GM23338 (cell line): ENCODE measurements around the gene LMNTD2. TPM values are rescaled to one million over a fixed set of nuclear protein-coding genes. Genes with fewer than 3 reads are reported as not detected.

Experiments used
- ATAC-seq: fragments of 200-7000 bp; cut with Tn5 transposase; 3 replicates; pipeline ENCODE4 v1.9.1; 2020
- DNase-seq: peaks from one replicate; pipeline ENCODE4 v3.0.0-alpha.2; 2015; ENCODE audit warnings: low spot score
- H2AFZ ChIP-seq: fragments of 200-600 bp; sonication (generic); 2 replicates; pipeline ENCODE4 v1.8.0; 2016; ENCODE audit warnings: antibody characterized with exemption, mild to moderate bottlenecking, moderate library complexity
- H3F3A ChIP-seq: fragments of 200-600 bp; sonication (generic); replicated peaks from 2 replicates; pipeline ENCODE4 v1.8.0; 2017; ENCODE audit warnings: antibody characterized with exemption, mixed run types, low read depth
- H3K27ac ChIP-seq: fragments of 200-600 bp; sonication (generic); 2 replicates; pipeline ENCODE4 v1.6.1; 2016; ENCODE audit warnings: low read depth
- H3K27me3 ChIP-seq: fragments of 200-600 bp; sonication (generic); 2 replicates; pipeline ENCODE4 v1.8.0; 2016; ENCODE audit warnings: mild to moderate bottlenecking, mixed run types, moderate library complexity; ENCODE audit not compliant: insufficient read depth
- H3K36me3 ChIP-seq: fragments of 200-600 bp; sonication (generic); 2 replicates; pipeline ENCODE4 v1.8.0; 2016; ENCODE audit warnings: mild to moderate bottlenecking; ENCODE audit not compliant: insufficient read depth
- H3K4me1 ChIP-seq: fragments of 200-600 bp; sonication (generic); 2 replicates; pipeline ENCODE4 v1.8.0; 2016; ENCODE audit warnings: mild to moderate bottlenecking, moderate library complexity; ENCODE audit not compliant: insufficient read depth
- H3K4me2 ChIP-seq: fragments of 200-600 bp; sonication (generic); 2 replicates; pipeline ENCODE4 v1.7.1; 2017; ENCODE audit warnings: mixed run types
- H3K4me3 ChIP-seq: fragments of 200-600 bp; sonication (generic); 2 replicates; pipeline ENCODE4 v1.6.1; 2016; ENCODE audit warnings: mixed run types
- H3K79me2 ChIP-seq: fragments of 200-600 bp; sonication (generic); replicated peaks from 2 replicates; pipeline ENCODE4 v1.8.0; 2017; ENCODE audit warnings: mild to moderate bottlenecking; ENCODE audit not compliant: insufficient read depth
- H3K9me2 ChIP-seq: fragments of 200-600 bp; sonication (generic); 2 replicates; pipeline ENCODE4 v1.8.0; 2017; ENCODE audit not compliant: insufficient read depth
- H4K20me1 ChIP-seq: fragments of 200-600 bp; sonication (generic); replicated peaks from 2 replicates; pipeline ENCODE4 v1.8.0; 2017; ENCODE audit warnings: mild to moderate bottlenecking; ENCODE audit not compliant: insufficient read depth
- H3K27ac Mint-ChIP-seq: 2 replicates; pipeline ENCODE4 v1.8.0; 2020; ENCODE audit warnings: inconsistent platforms, mild to moderate bottlenecking, moderate library complexity, mixed read lengths
- H3K27me3 Mint-ChIP-seq: 3 replicates; pipeline ENCODE4 v1.8.0; 2022; ENCODE audit warnings: low read depth, mild to moderate bottlenecking, moderate library complexity, mixed read lengths, inconsistent platforms; ENCODE audit not compliant: insufficient read depth, poor library complexity
- H3K36me3 Mint-ChIP-seq: 3 replicates; pipeline ENCODE4 v1.8.0; 2021; ENCODE audit warnings: low read depth, mild to moderate bottlenecking, inconsistent platforms, moderate library complexity, mixed read lengths
- H3K4me1 Mint-ChIP-seq: 3 replicates; pipeline ENCODE4 v1.8.0; 2020; ENCODE audit warnings: mild to moderate bottlenecking, inconsistent platforms, mixed read lengths
- H3K4me3 Mint-ChIP-seq: 3 replicates; pipeline ENCODE4 v1.8.0; 2021; ENCODE audit warnings: moderate library complexity, mild to moderate bottlenecking, inconsistent platforms, mixed read lengths
- H3K9me3 Mint-ChIP-seq: 3 replicates; pipeline ENCODE4 v1.8.0; 2020; ENCODE audit warnings: moderate library complexity, mild to moderate bottlenecking, inconsistent platforms, mixed read lengths
- CREB1 ChIP-seq: fragments of 250-450 bp; sonication (Bioruptor Pico); IDR thresholded peaks from 2 replicates; pipeline ENCODE4 v1.5.0; 2020; ENCODE audit warnings: low read depth, mild to moderate bottlenecking, moderate library complexity
- EZH2 ChIP-seq: fragments of 200-600 bp; sonication (generic); IDR thresholded peaks from one replicate; pipeline ENCODE4 v1.8.0; 2017; ENCODE audit warnings: antibody characterized with exemption, mild to moderate bottlenecking, low read depth; ENCODE audit not compliant: unreplicated experiment
- EZH2phosphoT487 ChIP-seq: fragments of 200-600 bp; sonication (generic); IDR thresholded peaks from one replicate; pipeline ENCODE4 v1.8.1; 2018; ENCODE audit warnings: antibody characterized with exemption; ENCODE audit not compliant: unreplicated experiment
- JUNB ChIP-seq: IDR thresholded peaks from one replicate; pipeline ENCODE4 v1.6.1; 2016; ENCODE audit warnings: antibody characterized with exemption; ENCODE audit not compliant: unreplicated experiment
- NANOG ChIP-seq: IDR thresholded peaks from 2 replicates; pipeline ENCODE4 v1.6.1; 2016; ENCODE audit warnings: antibody characterized with exemption, borderline replicate concordance
- POLR2AphosphoS5 ChIP-seq: IDR thresholded peaks from 2 replicates; pipeline ENCODE4 v1.6.1; 2016; ENCODE audit warnings: antibody characterized with exemption, low read depth
- STAT1 ChIP-seq: IDR thresholded peaks from one replicate; pipeline ENCODE4 v1.6.1; 2016; ENCODE audit warnings: antibody characterized with exemption; ENCODE audit not compliant: unreplicated experiment
- ZNF114 ChIP-seq: fragments of 250-450 bp; sonication (Bioruptor Pico); IDR thresholded peaks from 2 replicates; pipeline ENCODE4 v1.5.0; 2020; ENCODE audit warnings: mild to moderate bottlenecking, moderate library complexity
- ZNF331 ChIP-seq: fragments of 250-450 bp; sonication (Bioruptor Pico); IDR thresholded peaks from 2 replicates; pipeline ENCODE4 v1.5.0; 2020; ENCODE audit warnings: low read depth, mild to moderate bottlenecking, moderate library complexity
- polyA plus RNA-seq: library from polyadenylated mRNA; unstranded; fragments of >200 nt; fragmentation: Nextera tagmentation; extraction: Ambion mirVana; gene quantifications from 2 replicates; pipeline ENCODE4 v1.2.1, GENCODE V29; 2016
- total RNA-seq: library from RNA; depleted of rRNA; stranded (reverse); fragments of >200 nt; shearing (Covaris generic); gene quantifications from 2 replicates; pipeline ENCODE4 v1.2.3, GENCODE V29; 2014
- TF ChIP-seq, protein P1 (sequence below): IDR thresholded peaks from one replicate; pipeline ENCODE4 v1.6.1; 2018; ENCODE audit warnings: antibody characterized with exemption; ENCODE audit not compliant: unreplicated experiment
- TF ChIP-seq, protein P2 (sequence below), 2 experiments: fragments of 200-600 bp in 1 of 2; sonication (generic) in 1 of 2; conservative IDR thresholded peaks; 2 replicates each; pipeline versions ENCODE4 v1.5.1 to v1.6.1; 2016 to 2017; ENCODE audit warnings: antibody characterized with exemption in 2 of 2, low read depth in 2 of 2, mild to moderate bottlenecking in 2 of 2, moderate library complexity in 1 of 2
- TF ChIP-seq, protein P3 (sequence below): fragments of 250-450 bp; sonication (Bioruptor Pico); IDR thresholded peaks from 2 replicates; pipeline ENCODE4 v1.5.0; 2020; ENCODE audit warnings: mild to moderate bottlenecking, moderate library complexity
- TF ChIP-seq, protein P4 (sequence below): IDR thresholded peaks from 2 replicates; pipeline ENCODE4 v1.6.1; 2016; ENCODE audit warnings: antibody characterized with exemption

The LMNTD2 gene
- total and polyA plus RNA-seq, 2 experiments from 2014 or later = 1.3 to 2.1 TPM

DNA sequence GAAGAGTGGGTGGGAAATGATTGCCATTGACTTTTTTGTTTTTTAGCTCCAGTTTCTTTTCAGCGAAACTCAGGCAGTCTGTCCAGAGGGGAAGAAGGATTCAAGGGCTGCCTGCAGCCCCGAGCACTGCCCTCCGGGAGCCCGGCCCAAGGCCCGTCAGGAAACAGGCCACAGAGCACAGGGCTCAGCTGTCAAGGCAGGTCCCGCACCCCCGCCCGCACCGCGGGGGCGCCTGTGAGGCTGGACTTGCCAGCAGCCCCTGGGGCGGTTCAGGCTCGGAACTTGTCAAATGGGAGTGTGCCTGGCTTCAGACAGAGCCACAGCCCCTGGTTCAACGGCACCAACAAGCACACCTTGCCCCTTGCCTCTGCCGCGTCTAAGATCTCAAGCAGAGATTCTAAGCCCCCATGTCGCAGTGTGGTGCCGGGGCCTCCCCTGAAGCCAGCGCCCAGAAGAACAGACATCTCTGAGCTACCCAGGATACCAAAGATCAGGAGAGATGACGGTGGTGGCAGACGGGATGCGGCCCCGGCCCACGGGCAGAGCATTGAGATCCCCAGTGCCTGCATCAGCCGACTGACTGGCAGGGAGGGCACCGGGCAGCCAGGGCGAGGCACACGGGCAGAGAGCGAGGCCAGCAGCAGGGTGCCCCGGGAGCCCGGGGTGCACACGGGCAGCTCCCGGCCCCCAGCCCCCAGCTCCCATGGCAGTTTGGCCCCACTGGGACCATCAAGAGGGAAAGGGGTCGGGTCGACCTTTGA, 46.7 kb upstream of the LMNTD2 start:
- peaks cover 57% of the 10 kb centered on the region for H3K36me3 Mint-ChIP-seq
- H3K79me2 ChIP-seq = 0 out of 2 replicates have a peak, but pooled peaks cover 4% of the 10 kb centered on the region
- ATAC-seq (peak; percentile 14; the same call in 1 of the 3 replicates), DNase-seq (no peak)
- no peaks in the 10 kb centered on the region for H3K4me1 ChIP-seq
- H3K4me3 Mint-ChIP-seq = no peak overlapping the region; the same call in 2 of the 3 replicates
- H2AFZ ChIP-seq = no peak overlapping the region
- TF ChIP-seq, protein P1, sequence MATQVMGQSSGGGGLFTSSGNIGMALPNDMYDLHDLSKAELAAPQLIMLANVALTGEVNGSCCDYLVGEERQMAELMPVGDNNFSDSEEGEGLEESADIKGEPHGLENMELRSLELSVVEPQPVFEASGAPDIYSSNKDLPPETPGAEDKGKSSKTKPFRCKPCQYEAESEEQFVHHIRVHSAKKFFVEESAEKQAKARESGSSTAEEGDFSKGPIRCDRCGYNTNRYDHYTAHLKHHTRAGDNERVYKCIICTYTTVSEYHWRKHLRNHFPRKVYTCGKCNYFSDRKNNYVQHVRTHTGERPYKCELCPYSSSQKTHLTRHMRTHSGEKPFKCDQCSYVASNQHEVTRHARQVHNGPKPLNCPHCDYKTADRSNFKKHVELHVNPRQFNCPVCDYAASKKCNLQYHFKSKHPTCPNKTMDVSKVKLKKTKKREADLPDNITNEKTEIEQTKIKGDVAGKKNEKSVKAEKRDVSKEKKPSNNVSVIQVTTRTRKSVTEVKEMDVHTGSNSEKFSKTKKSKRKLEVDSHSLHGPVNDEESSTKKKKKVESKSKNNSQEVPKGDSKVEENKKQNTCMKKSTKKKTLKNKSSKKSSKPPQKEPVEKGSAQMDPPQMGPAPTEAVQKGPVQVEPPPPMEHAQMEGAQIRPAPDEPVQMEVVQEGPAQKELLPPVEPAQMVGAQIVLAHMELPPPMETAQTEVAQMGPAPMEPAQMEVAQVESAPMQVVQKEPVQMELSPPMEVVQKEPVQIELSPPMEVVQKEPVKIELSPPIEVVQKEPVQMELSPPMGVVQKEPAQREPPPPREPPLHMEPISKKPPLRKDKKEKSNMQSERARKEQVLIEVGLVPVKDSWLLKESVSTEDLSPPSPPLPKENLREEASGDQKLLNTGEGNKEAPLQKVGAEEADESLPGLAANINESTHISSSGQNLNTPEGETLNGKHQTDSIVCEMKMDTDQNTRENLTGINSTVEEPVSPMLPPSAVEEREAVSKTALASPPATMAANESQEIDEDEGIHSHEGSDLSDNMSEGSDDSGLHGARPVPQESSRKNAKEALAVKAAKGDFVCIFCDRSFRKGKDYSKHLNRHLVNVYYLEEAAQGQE = no peak
- TF ChIP-seq EZH2phosphoT487 (no peak), ZNF331 (CRISPR knock-in tag) (no peak), EZH2 (no peak), JUNB (no peak), NANOG (no peak), STAT1 (no peak), CREB1 (CRISPR knock-in tag) (no peak), POLR2AphosphoS5 (no peak), ZNF114 (no peak)
- TF ChIP-seq, protein P2, sequence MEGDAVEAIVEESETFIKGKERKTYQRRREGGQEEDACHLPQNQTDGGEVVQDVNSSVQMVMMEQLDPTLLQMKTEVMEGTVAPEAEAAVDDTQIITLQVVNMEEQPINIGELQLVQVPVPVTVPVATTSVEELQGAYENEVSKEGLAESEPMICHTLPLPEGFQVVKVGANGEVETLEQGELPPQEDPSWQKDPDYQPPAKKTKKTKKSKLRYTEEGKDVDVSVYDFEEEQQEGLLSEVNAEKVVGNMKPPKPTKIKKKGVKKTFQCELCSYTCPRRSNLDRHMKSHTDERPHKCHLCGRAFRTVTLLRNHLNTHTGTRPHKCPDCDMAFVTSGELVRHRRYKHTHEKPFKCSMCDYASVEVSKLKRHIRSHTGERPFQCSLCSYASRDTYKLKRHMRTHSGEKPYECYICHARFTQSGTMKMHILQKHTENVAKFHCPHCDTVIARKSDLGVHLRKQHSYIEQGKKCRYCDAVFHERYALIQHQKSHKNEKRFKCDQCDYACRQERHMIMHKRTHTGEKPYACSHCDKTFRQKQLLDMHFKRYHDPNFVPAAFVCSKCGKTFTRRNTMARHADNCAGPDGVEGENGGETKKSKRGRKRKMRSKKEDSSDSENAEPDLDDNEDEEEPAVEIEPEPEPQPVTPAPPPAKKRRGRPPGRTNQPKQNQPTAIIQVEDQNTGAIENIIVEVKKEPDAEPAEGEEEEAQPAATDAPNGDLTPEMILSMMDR (conservative IDR thresholded peaks at IDR 0.05; ENCODE audit: low read depth in 2 of 2) = no peak
- TF ChIP-seq, protein P3, sequence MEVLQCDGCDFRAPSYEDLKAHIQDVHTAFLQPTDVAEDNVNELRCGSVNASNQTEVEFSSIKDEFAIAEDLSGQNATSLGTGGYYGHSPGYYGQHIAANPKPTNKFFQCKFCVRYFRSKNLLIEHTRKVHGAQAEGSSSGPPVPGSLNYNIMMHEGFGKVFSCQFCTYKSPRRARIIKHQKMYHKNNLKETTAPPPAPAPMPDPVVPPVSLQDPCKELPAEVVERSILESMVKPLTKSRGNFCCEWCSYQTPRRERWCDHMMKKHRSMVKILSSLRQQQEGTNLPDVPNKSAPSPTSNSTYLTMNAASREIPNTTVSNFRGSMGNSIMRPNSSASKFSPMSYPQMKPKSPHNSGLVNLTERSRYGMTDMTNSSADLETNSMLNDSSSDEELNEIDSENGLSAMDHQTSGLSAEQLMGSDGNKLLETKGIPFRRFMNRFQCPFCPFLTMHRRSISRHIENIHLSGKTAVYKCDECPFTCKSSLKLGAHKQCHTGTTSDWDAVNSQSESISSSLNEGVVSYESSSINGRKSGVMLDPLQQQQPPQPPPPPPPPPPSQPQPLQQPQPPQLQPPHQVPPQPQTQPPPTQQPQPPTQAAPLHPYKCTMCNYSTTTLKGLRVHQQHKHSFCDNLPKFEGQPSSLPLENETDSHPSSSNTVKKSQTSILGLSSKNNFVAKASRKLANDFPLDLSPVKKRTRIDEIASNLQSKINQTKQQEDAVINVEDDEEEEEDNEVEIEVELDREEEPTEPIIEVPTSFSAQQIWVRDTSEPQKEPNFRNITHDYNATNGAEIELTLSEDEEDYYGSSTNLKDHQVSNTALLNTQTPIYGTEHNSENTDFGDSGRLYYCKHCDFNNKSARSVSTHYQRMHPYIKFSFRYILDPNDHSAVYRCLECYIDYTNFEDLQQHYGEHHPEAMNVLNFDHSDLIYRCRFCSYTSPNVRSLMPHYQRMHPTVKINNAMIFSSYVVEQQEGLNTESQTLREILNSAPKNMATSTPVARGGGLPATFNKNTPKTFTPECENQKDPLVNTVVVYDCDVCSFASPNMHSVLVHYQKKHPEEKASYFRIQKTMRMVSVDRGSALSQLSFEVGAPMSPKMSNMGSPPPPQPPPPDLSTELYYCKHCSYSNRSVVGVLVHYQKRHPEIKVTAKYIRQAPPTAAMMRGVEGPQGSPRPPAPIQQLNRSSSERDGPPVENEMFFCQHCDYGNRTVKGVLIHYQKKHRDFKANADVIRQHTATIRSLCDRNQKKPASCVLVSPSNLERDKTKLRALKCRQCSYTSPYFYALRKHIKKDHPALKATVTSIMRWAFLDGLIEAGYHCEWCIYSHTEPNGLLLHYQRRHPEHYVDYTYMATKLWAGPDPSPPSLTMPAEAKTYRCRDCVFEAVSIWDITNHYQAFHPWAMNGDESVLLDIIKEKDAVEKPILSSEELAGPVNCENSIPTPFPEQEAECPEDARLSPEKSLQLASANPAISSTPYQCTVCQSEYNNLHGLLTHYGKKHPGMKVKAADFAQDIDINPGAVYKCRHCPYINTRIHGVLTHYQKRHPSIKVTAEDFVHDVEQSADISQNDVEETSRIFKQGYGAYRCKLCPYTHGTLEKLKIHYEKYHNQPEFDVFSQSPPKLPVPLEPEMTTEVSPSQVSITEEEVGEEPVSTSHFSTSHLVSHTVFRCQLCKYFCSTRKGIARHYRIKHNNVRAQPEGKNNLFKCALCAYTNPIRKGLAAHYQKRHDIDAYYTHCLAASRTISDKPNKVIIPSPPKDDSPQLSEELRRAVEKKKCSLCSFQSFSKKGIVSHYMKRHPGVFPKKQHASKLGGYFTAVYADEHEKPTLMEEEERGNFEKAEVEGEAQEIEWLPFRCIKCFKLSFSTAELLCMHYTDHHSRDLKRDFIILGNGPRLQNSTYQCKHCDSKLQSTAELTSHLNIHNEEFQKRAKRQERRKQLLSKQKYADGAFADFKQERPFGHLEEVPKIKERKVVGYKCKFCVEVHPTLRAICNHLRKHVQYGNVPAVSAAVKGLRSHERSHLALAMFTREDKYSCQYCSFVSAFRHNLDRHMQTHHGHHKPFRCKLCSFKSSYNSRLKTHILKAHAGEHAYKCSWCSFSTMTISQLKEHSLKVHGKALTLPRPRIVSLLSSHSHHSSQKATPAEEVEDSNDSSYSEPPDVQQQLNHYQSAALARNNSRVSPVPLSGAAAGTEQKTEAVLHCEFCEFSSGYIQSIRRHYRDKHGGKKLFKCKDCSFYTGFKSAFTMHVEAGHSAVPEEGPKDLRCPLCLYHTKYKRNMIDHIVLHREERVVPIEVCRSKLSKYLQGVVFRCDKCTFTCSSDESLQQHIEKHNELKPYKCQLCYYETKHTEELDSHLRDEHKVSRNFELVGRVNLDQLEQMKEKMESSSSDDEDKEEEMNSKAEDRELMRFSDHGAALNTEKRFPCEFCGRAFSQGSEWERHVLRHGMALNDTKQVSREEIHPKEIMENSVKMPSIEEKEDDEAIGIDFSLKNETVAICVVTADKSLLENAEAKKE (CRISPR knock-in tag) = no peak
- TF ChIP-seq, protein P4, sequence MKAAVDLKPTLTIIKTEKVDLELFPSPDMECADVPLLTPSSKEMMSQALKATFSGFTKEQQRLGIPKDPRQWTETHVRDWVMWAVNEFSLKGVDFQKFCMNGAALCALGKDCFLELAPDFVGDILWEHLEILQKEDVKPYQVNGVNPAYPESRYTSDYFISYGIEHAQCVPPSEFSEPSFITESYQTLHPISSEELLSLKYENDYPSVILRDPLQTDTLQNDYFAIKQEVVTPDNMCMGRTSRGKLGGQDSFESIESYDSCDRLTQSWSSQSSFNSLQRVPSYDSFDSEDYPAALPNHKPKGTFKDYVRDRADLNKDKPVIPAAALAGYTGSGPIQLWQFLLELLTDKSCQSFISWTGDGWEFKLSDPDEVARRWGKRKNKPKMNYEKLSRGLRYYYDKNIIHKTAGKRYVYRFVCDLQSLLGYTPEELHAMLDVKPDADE = no peak
- no peaks in the 10 kb centered on the region for H3K27me3 ChIP-seq
- no peaks in the 10 kb centered on the region for H3K9me3 Mint-ChIP-seq
- H3F3A ChIP-seq = peaks cover 27% of the 10 kb centered on the region
- no peaks in the 10 kb centered on the region for H3K9me2 ChIP-seq
- H3K4me3 ChIP-seq = no peak overlapping the region
- H4K20me1 ChIP-seq = peaks cover 3% of the 10 kb centered on the region; the same call in 1 of the 2 replicates
- H3K27ac ChIP-seq = 0 out of 2 replicates have a peak overlapping the region, but pooled peaks have one; percentile 32
- H3K27ac Mint-ChIP-seq = no peak overlapping the region
- H3K4me1 Mint-ChIP-seq = peaks cover 2% of the 10 kb centered on the region
- peaks cover 13% of the 10 kb centered on the region for H3K27me3 Mint-ChIP-seq
- H3K36me3 ChIP-seq = peaks cover 25% of the 10 kb centered on the region; the same call in 1 of the 2 replicates
- H3K4me2 ChIP-seq = no peak overlapping the region
